ENCODE data around the gene SYCP3. TPM values are rescaled to one million over a fixed set of nuclear protein-coding genes. Genes with fewer than 3 reads are reported as not detected.
"Not testable (repeated sequence)": the region's sequence is repeated elsewhere in the genome, so short reads cannot be mapped to it uniquely, and the experiment has no call there.

SYCP3 gene
- total RNA-seq, 6 experiments from 2014 or later: not detected

GRCh38 chr12:101685092-101685491 lies 54.2 kb downstream of the SYCP3 start:
- no peaks in the 10 kb centered on the region for H3K4me1 Mint-ChIP-seq (ENCODE audit: low read depth)
- H3K27ac Mint-ChIP-seq: no peak overlapping the region
- TF ChIP-seq CTCF (IDR thresholded peaks at IDR 0.05): no peak
- no peaks in the 10 kb centered on the region for H3K36me3 Mint-ChIP-seq (ENCODE audit: low read depth)
- no peak overlapping the region for H3K4me3 Mint-ChIP-seq
- DNase-seq: no peak
- no peaks in the 10 kb centered on the region for H3K9me3 Mint-ChIP-seq
- no peaks in the 10 kb centered on the region; the same call in 1 of the 2 replicates for H3K27me3 Mint-ChIP-seq (ENCODE audit: insufficient read depth)

GRCh38 chr12:101681627-101682026 lies 57.6 kb downstream of the SYCP3 start:
- H3K4me3 Mint-ChIP-seq; H3K4me1 Mint-ChIP-seq (ENCODE audit: low read depth); H3K27me3 Mint-ChIP-seq (ENCODE audit: insufficient read depth); DNase-seq; H3K36me3 Mint-ChIP-seq (ENCODE audit: low read depth); H3K9me3 Mint-ChIP-seq; H3K27ac Mint-ChIP-seq: not testable (repeated sequence)

GRCh38 chr12:101680647-101681046 lies 58.6 kb downstream of the SYCP3 start:
- DNase-seq: no peak
- TF ChIP-seq CTCF (IDR thresholded peaks at IDR 0.05): no peak
- Mint-ChIP-seq H3K4me3 (no peak overlapping the region), H3K27me3 (ENCODE audit: insufficient read depth) (no peaks in the 10 kb centered on the region), H3K4me1 (ENCODE audit: low read depth) (no peaks in the 10 kb centered on the region), H3K36me3 (ENCODE audit: low read depth) (no peaks in the 10 kb centered on the region), H3K9me3 (no peaks in the 10 kb centered on the region), H3K27ac (no peak overlapping the region)

- H3K27me3 Mint-ChIP-seq (ENCODE audit: insufficient read depth): no peaks in the 10 kb centered on the region
- no peak overlapping the region for H3K27ac Mint-ChIP-seq
- H3K36me3 Mint-ChIP-seq (ENCODE audit: low read depth): no peaks in the 10 kb centered on the region
- no peaks in the 10 kb centered on the region for H3K9me3 Mint-ChIP-seq
- no peak for DNase-seq
- H3K4me1 Mint-ChIP-seq (ENCODE audit: low read depth): no peaks in the 10 kb centered on the region
- H3K4me3 Mint-ChIP-seq: no peak overlapping the region
- TF ChIP-seq CTCF (IDR thresholded peaks at IDR 0.05): no peak
Measured at GRCh38 chr12:101680240-101680639, 59.0 kb downstream of the SYCP3 start.

Other genes with a start within 250 kb of the SYCP3 start
- gene MYBPC1, start 144.5 kb downstream of the SYCP3 start, total RNA-seq (2021; fragmentation: NEBNext Ultra II Directional; extraction: Animal tissue kit (Norgen Biotek cat#: 25700)): not detected
- gene CHPT1, start 41.8 kb downstream of the SYCP3 start, total RNA-seq (2021; fragmentation: NEBNext Ultra II Directional; extraction: Animal tissue kit (Norgen Biotek cat#: 25700)): 10 to 100 TPM; 28.1 to 38.8 (median 34.5) TPM
- 10 to 100 TPM; 37.1 to 53.6 (median 44.9) TPM for gene GNPTAB, start 91.5 kb upstream of the SYCP3 start, total RNA-seq (2021; fragmentation: NEBNext Ultra II Directional; extraction: Animal tissue kit (Norgen Biotek cat#: 25700))
- 100 to 1,000 TPM; 109 to 136 (median 122) TPM for gene DRAM1, start 138.1 kb upstream of the SYCP3 start, total RNA-seq (2021; fragmentation: NEBNext Ultra II Directional; extraction: Animal tissue kit (Norgen Biotek cat#: 25700))